Gastroesophageal sphincter (tissue), 2 donors: ENCODE measurements around the gene PTCD1.

Experiments
- EP300 ChIP-seq: sonication (generic); formaldehyde crosslinking; IDR thresholded peaks from one replicate; pipeline ENCODE4 v1.6.1; 2017; ENCODE audit warnings: antibody characterized with exemption, mild to moderate bottlenecking
- POLR2A ChIP-seq, 2 donors: fragments of 450-650 bp; IDR thresholded peaks; one replicate each; pipeline ENCODE4 v1.6.1; 2017; ENCODE audit warnings: antibody characterized with exemption in 2 of 2, mild to moderate bottlenecking in 2 of 2, moderate library complexity in 1 of 2

- TF ChIP-seq POLR2A (IDR thresholded peaks at IDR 0.05): no peak
- no peak for TF ChIP-seq EP300
Measured at GRCh38 chr7:99446096-99446495, 7.5 kb upstream of the PTCD1 start.
